HepG2 (cell line): ENCODE measurements around the gene SURF1.

Source experiments
- CCDC6 ChIP-seq: sonication (generic); formaldehyde crosslinking; IDR thresholded peaks from 2 replicates; pipeline ENCODE4 v1.8.1; 2022; ENCODE audit warnings: mild to moderate bottlenecking, missing genetic modification reagents, moderate library complexity
- TF ChIP-seq, protein P1 (sequence below): sonication (generic); formaldehyde crosslinking; IDR thresholded peaks from 2 replicates; pipeline ENCODE4 v1.5.0; 2020; ENCODE audit warnings: missing genetic modification reagents

GRCh38 chr9:133331641-133332380, 24.5 kb downstream of the SURF1 start:
- TF ChIP-seq, protein P1, sequence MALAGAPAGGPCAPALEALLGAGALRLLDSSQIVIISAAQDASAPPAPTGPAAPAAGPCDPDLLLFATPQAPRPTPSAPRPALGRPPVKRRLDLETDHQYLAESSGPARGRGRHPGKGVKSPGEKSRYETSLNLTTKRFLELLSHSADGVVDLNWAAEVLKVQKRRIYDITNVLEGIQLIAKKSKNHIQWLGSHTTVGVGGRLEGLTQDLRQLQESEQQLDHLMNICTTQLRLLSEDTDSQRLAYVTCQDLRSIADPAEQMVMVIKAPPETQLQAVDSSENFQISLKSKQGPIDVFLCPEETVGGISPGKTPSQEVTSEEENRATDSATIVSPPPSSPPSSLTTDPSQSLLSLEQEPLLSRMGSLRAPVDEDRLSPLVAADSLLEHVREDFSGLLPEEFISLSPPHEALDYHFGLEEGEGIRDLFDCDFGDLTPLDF (CRISPR knock-in tag), result no peak
- TF ChIP-seq CCDC6 (CRISPR knock-in tag), result no peak
